ENCODE measurements around the gene RBPJL. TPM values are rescaled to one million over a fixed set of nuclear protein-coding genes. Genes with fewer than 3 reads are reported as not detected.

The RBPJL gene
- total RNA-seq, 1 donor from 2014 or later: not detected

DNA sequence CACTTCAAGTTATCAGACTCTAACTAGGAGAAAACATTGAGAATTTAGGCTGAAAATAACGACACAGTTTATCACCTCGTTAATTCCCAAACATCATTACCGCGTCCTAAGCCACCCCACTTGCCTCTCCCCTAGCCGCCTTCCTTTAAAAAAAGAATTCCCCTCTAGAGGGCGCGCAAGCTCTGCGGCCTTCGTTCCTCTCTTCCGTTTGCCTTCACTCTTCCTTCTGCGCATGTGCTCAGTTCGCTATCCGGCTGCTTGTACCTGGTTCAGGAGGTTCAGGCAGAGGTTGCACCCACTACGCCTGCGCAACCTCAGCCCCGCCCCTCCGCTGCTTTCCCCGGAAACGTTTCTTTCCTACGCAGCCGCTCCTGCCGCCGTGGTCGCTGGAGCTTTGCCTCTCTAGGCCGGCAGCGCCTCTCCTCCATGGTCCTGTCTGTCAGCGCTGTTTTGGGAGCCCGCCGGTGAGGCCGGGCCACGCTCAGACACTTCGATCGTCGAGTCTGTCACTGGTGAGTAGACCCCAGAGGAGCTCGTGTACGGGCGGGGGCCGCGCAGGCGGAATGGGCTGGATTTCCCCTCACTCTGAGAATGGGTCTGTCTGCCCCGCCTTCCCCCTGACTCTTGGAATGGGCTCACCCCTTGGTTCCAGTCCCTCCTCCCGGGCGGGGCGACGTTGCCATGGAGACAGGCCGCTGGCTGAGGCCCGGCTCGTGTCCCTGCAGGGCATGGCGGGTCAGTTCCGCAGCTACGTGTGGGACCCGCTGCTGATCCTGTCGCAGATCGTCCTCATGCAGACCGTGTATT is 56.4 kb downstream of the RBPJL start, which contains the start of gene SYS1:
SYS1 (plus strand) TSS at position 353 of the 807 bp plus-strand sequence; CDS start at position 729, 376 bp downstream.
- DNase-seq: peak; percentile 99

DNA sequence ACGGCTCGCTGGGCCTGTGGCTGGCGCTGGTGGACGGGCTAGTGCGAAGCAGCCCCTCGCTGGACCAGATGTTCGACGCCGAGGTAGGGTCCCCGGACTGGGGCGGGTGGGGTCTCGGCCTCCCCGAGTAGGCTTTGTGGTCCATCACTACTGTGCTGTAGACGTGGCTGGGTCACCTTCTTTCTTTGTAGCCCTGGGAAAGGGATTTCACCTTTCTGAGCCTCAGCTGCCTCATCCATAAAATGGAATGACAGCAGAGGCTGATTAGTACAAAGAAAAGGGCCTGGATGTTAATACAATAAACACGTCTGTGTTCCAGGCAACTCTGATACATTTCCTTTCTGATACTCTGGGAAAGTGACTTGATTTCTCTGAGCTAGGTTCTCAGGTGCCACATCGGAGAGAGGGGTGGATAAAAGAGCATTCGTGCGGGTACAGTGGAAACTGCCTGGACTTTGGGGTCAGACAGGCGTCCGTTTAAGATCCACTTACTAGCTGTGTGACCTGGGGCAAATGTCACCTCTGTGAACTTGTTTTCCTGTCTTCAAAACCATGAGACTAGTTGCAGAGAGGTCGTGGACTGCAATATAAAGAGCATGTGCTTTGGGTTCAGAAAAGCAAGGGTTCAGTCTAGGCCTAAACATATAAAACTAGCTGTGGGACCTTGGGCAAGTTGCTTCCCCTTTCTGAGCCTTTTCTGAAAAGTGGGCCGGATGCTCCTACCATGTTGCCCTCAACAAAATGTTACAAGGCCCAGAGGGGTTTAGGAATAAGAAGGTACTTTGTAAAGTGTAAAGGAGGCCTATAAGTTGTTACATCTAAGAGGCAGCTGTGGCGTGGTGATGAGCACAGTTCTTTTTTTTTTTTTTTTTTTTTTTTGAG is 57.2 kb downstream of the RBPJL start:
- no peak for DNase-seq

DNA sequence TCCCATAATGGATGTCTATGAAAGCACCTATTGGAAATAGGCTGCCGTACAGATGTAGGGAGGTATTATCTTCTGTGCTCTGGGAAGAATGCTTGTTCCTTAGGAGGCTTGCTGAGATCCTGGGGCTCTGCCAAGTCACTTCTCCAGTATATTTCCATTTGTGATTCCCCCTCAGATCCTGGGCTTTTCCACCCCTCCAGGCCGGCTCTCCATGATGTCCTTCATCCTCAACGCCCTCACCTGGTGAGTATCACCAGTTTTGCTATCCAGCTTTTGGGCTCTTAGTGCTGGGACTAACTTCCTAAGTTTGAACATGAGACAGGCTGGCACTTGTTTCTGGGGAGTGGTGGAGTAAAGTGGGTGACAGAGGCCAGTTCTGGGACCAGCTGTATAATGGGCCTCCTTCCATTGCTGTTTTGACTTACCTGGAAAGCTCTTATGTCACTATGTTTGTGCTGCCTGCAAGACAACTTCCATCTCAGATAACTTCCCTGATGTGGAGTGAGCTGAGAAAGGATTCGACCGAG is 58.9 kb downstream of the RBPJL start:
- DNase-seq: no peak

DNA sequence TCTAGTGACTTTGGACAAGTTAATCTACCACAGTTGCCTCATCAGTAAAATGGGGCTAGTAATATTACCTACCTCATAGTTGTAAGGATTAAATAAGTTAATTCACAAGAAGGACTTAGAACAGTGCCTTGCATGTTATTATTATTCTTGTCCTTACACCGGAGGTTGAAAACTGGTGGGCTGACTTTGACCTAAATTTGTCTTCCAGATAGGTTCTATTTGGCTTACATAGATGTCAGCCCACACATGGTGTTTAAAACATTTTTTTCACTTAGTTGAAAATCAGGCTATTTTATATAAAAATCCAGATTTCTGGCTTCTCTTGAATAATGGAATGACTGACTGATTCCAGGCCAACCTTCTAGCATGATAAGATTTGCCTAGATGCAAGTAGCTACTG is 59.6 kb downstream of the RBPJL start:
- DNase-seq: no peak

DNA sequence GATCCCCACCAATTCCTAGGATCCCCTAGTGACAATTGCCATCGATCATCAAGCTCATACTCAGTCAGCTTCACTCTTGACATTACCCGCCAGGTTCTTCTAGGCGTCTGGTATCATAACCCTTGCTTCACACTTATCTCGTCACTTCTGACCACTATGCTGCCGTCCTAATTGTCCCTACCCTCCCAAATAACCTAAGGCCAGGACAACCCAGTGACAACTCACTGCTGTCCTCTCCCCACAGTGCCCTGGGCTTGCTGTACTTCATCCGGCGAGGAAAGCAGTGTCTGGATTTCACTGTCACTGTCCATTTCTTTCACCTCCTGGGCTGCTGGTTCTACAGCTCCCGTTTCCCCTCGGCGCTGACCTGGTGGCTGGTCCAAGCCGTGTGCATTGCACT is 60.0 kb downstream of the RBPJL start:
- DNase-seq: no peak

DNA sequence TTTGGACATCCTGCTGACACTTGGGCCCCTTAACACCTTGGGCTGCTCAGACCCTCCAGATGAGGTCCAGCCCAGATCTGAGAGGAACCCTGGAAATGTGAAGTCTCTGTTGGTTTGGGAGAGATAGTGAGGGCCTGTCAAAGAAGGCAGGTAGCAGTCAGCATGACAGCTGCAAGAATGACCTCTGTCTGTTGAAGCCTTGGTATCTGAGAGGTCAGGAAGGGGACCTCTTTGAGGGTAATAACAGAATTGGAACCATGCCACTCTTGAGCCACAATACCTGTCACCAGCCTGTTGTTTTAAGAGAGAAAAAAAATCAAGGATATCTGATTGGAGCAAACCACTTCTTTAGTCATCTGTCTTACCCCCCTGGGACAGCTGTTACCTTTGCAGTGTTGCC is 60.5 kb downstream of the RBPJL start:
- no peak for DNase-seq

Other genes with a start within 250 kb of the RBPJL start
- 0.33 and 0.68 TPM in 2 replicates for gene KCNS1, start 205.7 kb upstream of the RBPJL start, total RNA-seq
- gene WFDC5, start 191.7 kb upstream of the RBPJL start, total RNA-seq: not detected in 2 replicates
- gene WFDC12, start 182.4 kb upstream of the RBPJL start, total RNA-seq: not detected in 2 replicates
- gene PI3, start 131.9 kb upstream of the RBPJL start, total RNA-seq: not detected in 2 replicates
- not detected in 2 replicates for gene SEMG1, start 99.8 kb upstream of the RBPJL start, total RNA-seq
- not detected in 2 replicates for gene SEMG2, start 85.5 kb upstream of the RBPJL start, total RNA-seq
- gene SLPI, start 52.3 kb upstream of the RBPJL start, total RNA-seq: 0.70 and 2.0 TPM in 2 replicates
- 0.09 and 0.17 TPM in 2 replicates for gene MATN4, start 1.5 kb downstream of the RBPJL start, total RNA-seq
- gene SDC4, start 41.6 kb downstream of the RBPJL start, total RNA-seq: 41.5 and 79.3 TPM in 2 replicates
- 23.3 and 26.2 TPM in 2 replicates for gene SYS1, start 56.3 kb downstream of the RBPJL start, total RNA-seq
- not detected in 2 replicates for gene TP53TG5, start 71.5 kb downstream of the RBPJL start, total RNA-seq
- 3.4 and 8.9 TPM in 2 replicates for gene DBNDD2, start 101.4 kb downstream of the RBPJL start, total RNA-seq
- 23.8 and 32.4 TPM in 2 replicates for gene PIGT, start 109.3 kb downstream of the RBPJL start, total RNA-seq
- gene WFDC2, start 162.9 kb downstream of the RBPJL start, total RNA-seq: not detected in 2 replicates
- not detected in 2 replicates for gene SPINT3, start 208.8 kb downstream of the RBPJL start, total RNA-seq
- gene WFDC6, start 232.6 kb downstream of the RBPJL start, total RNA-seq: not detected in 2 replicates
- gene EPPIN, start 240.6 kb downstream of the RBPJL start, total RNA-seq: not detected in 2 replicates

Data from dermis blood vessel endothelial cell (primary cell).